Kidney (tissue), 22 donors: Measurements from ENCODE around the gene FBXO36. TPM values are rescaled to one million over a fixed set of nuclear protein-coding genes. Genes with fewer than 3 reads are reported as not detected.

Source experiments
- DNase-seq, 5 donors: peaks; one replicate each; pipeline ENCODE4 v3.0.0-alpha.2; 2013 to 2020
- FAIRE-seq: peaks from 2 replicates; lab custom pipeline; 2012; peaks lifted over from hg19 to GRCh38; lab: Jason Lieb, UNC
- H3K27ac ChIP-seq, 2 donors: one replicate each; pipeline ENCODE4 v1.7.0; 2013; ENCODE audit warnings: low read depth in 2 of 2, low read length in 2 of 2, inconsistent platforms in 1 of 2
- H3K27me3 ChIP-seq: one replicate; pipeline ENCODE4 v1.7.1; 2013; ENCODE audit warnings: low read length, inconsistent platforms; ENCODE audit not compliant: control insufficient read depth, insufficient read depth
- H3K36me3 ChIP-seq, 3 donors: one replicate each; pipeline versions ENCODE4 v1.7.0 to v1.7.1; 2013; ENCODE audit warnings: low read length in 3 of 3, control low read depth in 1 of 3, inconsistent platforms in 1 of 3; ENCODE audit not compliant: insufficient read depth in 3 of 3, control insufficient read depth in 2 of 3
- H3K4me1 ChIP-seq, 3 donors: one replicate each; pipeline versions ENCODE4 v1.7.0 to v1.7.1; 2013; ENCODE audit warnings: low read length in 3 of 3, inconsistent platforms in 1 of 3, low read depth in 1 of 3; ENCODE audit not compliant: control insufficient read depth in 2 of 3, insufficient read depth in 2 of 3
- H3K4me3 ChIP-seq, 3 donors: one replicate each; pipeline versions ENCODE4 v1.7.0 to v1.8.1; 2013; ENCODE audit warnings: low read length in 3 of 3, control low read depth in 1 of 3, inconsistent platforms in 1 of 3
- H3K9ac ChIP-seq, 3 donors: one replicate each; pipeline versions ENCODE4 v1.7.0 to v1.7.1; 2013; ENCODE audit warnings: low read length in 3 of 3, control low read depth in 1 of 3, inconsistent platforms in 1 of 3
- H3K9me3 ChIP-seq, 3 donors: one replicate each; pipeline versions ENCODE4 v1.7.0 to v1.7.1; 2013; ENCODE audit warnings: low read length in 3 of 3, control low read depth in 1 of 3, inconsistent platforms in 1 of 3; ENCODE audit not compliant: control insufficient read depth in 2 of 3, insufficient read depth in 1 of 3
- CTCF ChIP-seq: IDR thresholded peaks from 3 replicates; pipeline ENCODE4 v1.5.1; 2012; ENCODE audit warnings: mild to moderate bottlenecking, moderate library complexity, borderline replicate concordance; ENCODE audit not compliant: insufficient read depth; ENCODE audit errors: extremely low read depth
- intact Hi-C: fragments of 100-400 bp; cut with DNase I; formaldehyde crosslinking; loops from one replicate; pipeline ENCODE4 v1.11.1; 2022
- long read RNA-seq, 10 donors: library from polyadenylated mRNA in 1 of 10; unstranded in 1 of 10; transcript quantifications; one replicate each; pipeline ENCODE4 v2.0.0 and lab custom pipeline, GENCODE V29; 2021 to 2026
- polyA plus RNA-seq: library from polyadenylated mRNA; stranded (reverse); fragments of 350-450 nt; fragmentation: Illumina TruSeq; extraction: RNeasy Lipid Tissue Mini Kit (QIAGEN cat#74804); gene quantifications from one replicate; pipeline ENCODE4 v1.2.3, GENCODE V29; 2014; ENCODE audit warnings: low read depth, low replicate concordance; ENCODE audit not compliant: insufficient read depth
- total RNA-seq: library from RNA; stranded (reverse); fragmentation: NEBNext Ultra II Directional; extraction: Animal tissue kit (Norgen Biotek cat#: 25700); gene quantifications from one replicate; pipeline ENCODE4 v1.2.1, GENCODE V29; 2021
- donor health status: control.
- donor health status: control.
- donor health status: control.
- donor health status: control.
- donor health status: control.
- donor health status: DM: yes; HTN: yes; CAD: no.
- donor health status: Normal renal cell carcinoma (clear cell type).

The FBXO36 gene
- total RNA-seq, result 5.4 TPM
- 3.8 TPM for polyA plus RNA-seq
- long read RNA-seq, donor 1, partial matches to known transcripts, result 0 of 4 reads
- long read RNA-seq, donor 1, other reads (novel, unspliced or antisense), result 0 of 4 reads
- long read RNA-seq, donor 2, partial matches to known transcripts, result 0 of 3 reads
- long read RNA-seq, donor 2, other reads (novel, unspliced or antisense), result 0 of 3 reads
- long read RNA-seq, donor 3, partial matches to known transcripts, result 0 of 3 reads
- long read RNA-seq, donor 3, other reads (novel, unspliced or antisense), result 0 of 3 reads
- long read RNA-seq, donor 4, partial matches to known transcripts, result 0 of 1 reads
- long read RNA-seq, donor 4, other reads (novel, unspliced or antisense), result 0 of 1 reads
- long read RNA-seq, donor 5, result 0 reads
- long read RNA-seq, donor 6, partial matches to known transcripts, result 0 of 2 reads
- long read RNA-seq, donor 6, other reads (novel, unspliced or antisense), result 0 of 2 reads
- long read RNA-seq, donor 7, partial matches to known transcripts, result 2 of 11 reads
- long read RNA-seq, donor 7, other reads (novel, unspliced or antisense), result 6 of 11 reads
- long read RNA-seq, donor 8, partial matches to known transcripts, result 0 of 1 reads
- long read RNA-seq, donor 8, other reads (novel, unspliced or antisense), result 0 of 1 reads
- long read RNA-seq, donor 9, partial matches to known transcripts, result 0 of 1 reads
- long read RNA-seq, donor 9, other reads (novel, unspliced or antisense), result 0 of 1 reads
- long read RNA-seq, donor 10, partial matches to known transcripts, result 0 of 3 reads
- long read RNA-seq, donor 10, other reads (novel, unspliced or antisense), result 0 of 3 reads

GRCh38 chr2:229922449-229923386 is at the start of gene FBXO36:
FBXO36 (plus strand) TSS chr2:229922503; CDS start chr2:229922514, 11 bp downstream.
- DNase-seq, result peak in 3 of 5 donors; percentile 12 to 94 (median 15)
- intact Hi-C loops, result no loop called here
- FAIRE-seq, result no peak
- Histone ChIP-seq H3K36me3 (peaks cover 0 to 4% (median 0%) of the 10 kb centered on the region in 3 donors), H3K27me3 (no peaks in the 10 kb centered on the region), H3K9me3 (no peaks in the 10 kb centered on the region), H3K4me3 (peak within 1 kb of the TSS; percentile 85 to 88 (median 88)), H3K9ac (peak within 1 kb of the TSS; percentile 78 to 96 (median 80)), H3K27ac (peak within 1 kb of the TSS; percentile 97 to 99), H3K4me1 (peaks cover 0 to 11% (median 4%) of the 10 kb centered on the region in 3 donors)
- TF ChIP-seq CTCF, result no peak

- no peaks in the 10 kb centered on the region for H3K27me3 ChIP-seq
- intact Hi-C loops, result no loop called here
- H3K4me3 ChIP-seq, result no peak overlapping the region
- no peak for TF ChIP-seq CTCF
- no peak for FAIRE-seq
- H3K27ac ChIP-seq, result no peak overlapping the region
- H3K9me3 ChIP-seq, result no peaks in the 10 kb centered on the region
- no peak for DNase-seq
- H3K9ac ChIP-seq, result no peak overlapping the region
- H3K36me3 ChIP-seq, result peaks cover 2 to 12% (median 9%) of the 10 kb centered on the region in 3 donors
- no peaks in the 10 kb centered on the region for H3K4me1 ChIP-seq
Observed at GRCh38 chr2:229873123-229873581, 49.2 kb upstream of the FBXO36 start.

GRCh38 chr2:229874647-229875046 is 47.7 kb upstream of the FBXO36 start:
- no peak overlapping the region for H3K9ac ChIP-seq
- TF ChIP-seq CTCF, result no peak
- H3K36me3 ChIP-seq, result peaks cover 4 to 16% (median 9%) of the 10 kb centered on the region in 3 donors
- DNase-seq (no peak), FAIRE-seq (no peak)
- H3K27ac ChIP-seq, result no peak overlapping the region
- H3K4me1 ChIP-seq, result no peaks in the 10 kb centered on the region
- no peaks in the 10 kb centered on the region for H3K27me3 ChIP-seq
- no peak overlapping the region for H3K4me3 ChIP-seq
- H3K9me3 ChIP-seq, result no peaks in the 10 kb centered on the region
- intact Hi-C loops, result no loop called here
